Activated naive CD4-positive, alpha-beta T cell treated with anti-CD3 and anti-CD28 coated beads, Interleukin-2, amount 50 U/mL, for 24 hours (primary cell): Measurements from ENCODE around the gene NCMAP.

Experiments
- H3K27ac Mint-ChIP-seq: one replicate; pipeline ENCODE4 v1.8.0; 2021; ENCODE audit warnings: mild to moderate bottlenecking, mixed read lengths
- H3K27me3 Mint-ChIP-seq: one replicate; pipeline ENCODE4 v1.8.0; 2021; ENCODE audit warnings: mixed read lengths
- H3K36me3 Mint-ChIP-seq: one replicate; pipeline ENCODE4 v1.8.0; 2021; ENCODE audit warnings: mixed read lengths
- H3K4me1 Mint-ChIP-seq: one replicate; pipeline ENCODE4 v1.8.0; 2021; ENCODE audit warnings: mixed read lengths
- H3K4me3 Mint-ChIP-seq: one replicate; pipeline ENCODE4 v1.8.0; 2021; ENCODE audit warnings: mild to moderate bottlenecking, mixed read lengths
- H3K9me3 Mint-ChIP-seq: one replicate; pipeline ENCODE4 v1.8.0; 2021; ENCODE audit warnings: mixed read lengths

Gene NCMAP

DNA sequence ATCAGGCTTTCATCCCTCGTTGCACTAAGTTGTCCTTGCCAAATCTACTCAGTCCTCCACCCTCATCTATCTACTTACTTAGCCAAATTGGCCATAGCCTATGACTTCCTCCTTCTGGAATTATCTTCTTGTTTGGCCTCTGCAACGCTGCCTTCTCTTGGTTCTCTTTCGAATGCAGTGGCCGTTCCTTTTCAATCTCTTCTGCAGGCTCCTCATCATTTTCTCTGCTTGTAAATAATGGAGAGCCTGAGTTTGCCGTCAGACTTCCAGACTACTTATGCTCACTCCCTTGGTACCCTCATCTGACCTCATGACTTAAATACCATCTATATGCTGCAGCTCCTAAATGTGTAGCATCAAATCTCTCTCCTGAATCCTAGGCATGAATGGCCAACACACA lies 64.8 kb downstream of the NCMAP start:
- H3K27me3 Mint-ChIP-seq, result peaks cover 7% of the 10 kb centered on the region
- H3K4me1 Mint-ChIP-seq, result no peaks in the 10 kb centered on the region

DNA sequence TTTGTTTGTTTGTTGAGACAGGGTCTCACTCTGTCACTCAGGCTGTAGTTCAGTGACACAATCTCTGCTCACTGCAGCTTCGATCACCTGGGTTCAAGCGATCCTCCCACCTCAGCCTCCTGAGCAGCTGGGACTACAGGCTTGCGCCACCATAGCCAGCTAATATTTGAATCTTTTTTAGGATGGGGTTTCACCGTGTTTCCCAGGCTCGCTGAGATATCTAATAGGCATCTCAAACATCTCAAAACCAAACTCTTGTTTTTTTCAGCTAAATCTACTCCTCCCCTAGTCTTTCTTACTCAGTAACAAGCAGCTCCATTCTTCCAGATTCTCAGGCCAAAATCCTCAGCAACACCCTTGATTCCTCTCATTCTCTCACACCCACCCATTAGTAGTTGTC lies 65.2 kb downstream of the NCMAP start:
- no peaks in the 10 kb centered on the region for H3K4me1 Mint-ChIP-seq
- no peaks in the 10 kb centered on the region for H3K9me3 Mint-ChIP-seq
- no peaks in the 10 kb centered on the region for H3K36me3 Mint-ChIP-seq
- no peak overlapping the region for H3K4me3 Mint-ChIP-seq
- no peak overlapping the region for H3K27ac Mint-ChIP-seq
- H3K27me3 Mint-ChIP-seq, result peaks cover 7% of the 10 kb centered on the region

More for the DNA sequence above, 64.8 kb downstream of the NCMAP start:
- Mint-ChIP-seq H3K27ac (no peak overlapping the region), H3K4me3 (no peak overlapping the region), H3K36me3 (no peaks in the 10 kb centered on the region), H3K9me3 (no peaks in the 10 kb centered on the region)

DNA sequence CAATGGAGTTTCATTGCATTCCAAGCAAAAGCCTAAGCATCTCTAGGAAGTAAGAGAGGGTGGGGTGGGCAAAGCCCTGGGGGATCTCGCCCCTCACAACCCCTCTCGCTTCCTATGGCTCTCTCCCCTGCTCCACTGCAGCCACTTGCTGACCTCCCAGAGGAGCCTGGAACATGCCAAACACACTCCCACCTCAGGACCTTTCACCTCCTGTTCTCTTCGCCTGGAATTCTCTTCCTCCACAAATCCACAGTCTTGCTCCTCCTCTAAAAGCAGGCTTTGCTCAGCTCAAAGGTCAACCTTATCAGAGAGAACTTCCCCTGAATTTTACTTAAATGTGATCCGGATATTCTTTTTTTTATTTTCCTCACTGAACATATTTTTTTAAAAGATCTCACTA lies 66.3 kb downstream of the NCMAP start:
- H3K27me3 Mint-ChIP-seq, result peaks cover 7% of the 10 kb centered on the region
- no peak overlapping the region for H3K4me3 Mint-ChIP-seq
- no peaks in the 10 kb centered on the region for H3K9me3 Mint-ChIP-seq
- H3K4me1 Mint-ChIP-seq, result no peaks in the 10 kb centered on the region
- no peak overlapping the region for H3K27ac Mint-ChIP-seq
- H3K36me3 Mint-ChIP-seq, result no peaks in the 10 kb centered on the region

DNA sequence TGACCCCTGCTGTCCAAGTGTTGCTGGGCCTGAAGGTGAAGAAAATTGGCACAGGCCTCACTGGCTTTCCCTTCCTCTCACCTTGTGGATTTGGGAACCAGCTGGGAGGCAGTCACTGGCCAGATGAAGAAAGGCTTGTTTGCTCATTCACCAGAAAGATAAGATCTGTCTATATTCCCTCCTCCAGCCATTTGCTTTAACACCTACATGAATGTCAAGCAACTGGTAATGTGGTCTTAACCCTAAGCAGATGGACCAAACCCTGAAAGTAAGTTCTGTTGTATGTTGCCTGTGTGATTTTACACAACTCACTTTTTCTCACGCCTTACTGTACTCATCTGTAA lies 76.9 kb downstream of the NCMAP start:
- Mint-ChIP-seq H3K36me3 (no peaks in the 10 kb centered on the region), H3K27ac (no peak overlapping the region)

DNA sequence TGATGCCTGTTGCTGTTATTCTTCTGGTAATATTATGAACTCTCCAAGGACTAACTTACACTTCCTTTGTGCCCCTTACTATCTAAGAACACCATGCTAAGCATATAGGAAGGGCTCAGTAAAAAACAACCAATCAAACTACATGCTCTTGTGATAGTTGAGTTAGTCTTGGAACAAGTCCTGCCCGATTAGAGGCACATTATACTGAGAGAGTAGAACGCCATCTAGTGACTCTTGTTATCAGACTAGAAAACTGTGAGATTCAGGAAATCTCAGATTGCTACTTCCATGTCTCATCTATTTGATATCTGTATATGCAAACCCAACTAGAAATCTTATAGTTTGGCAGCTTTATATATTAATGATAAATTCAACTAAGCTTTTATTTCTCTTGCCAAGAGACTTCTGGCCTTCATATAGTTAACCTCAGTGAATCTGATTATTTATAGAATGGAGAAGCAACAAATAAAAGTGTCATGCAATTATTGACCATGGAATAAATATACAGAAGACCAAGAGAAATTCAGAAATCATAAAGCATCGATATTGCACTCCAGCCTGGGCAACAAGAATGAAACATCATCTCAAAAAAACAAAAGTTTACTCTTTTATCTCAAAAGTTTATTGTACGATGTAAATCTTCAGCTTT lies 79.4 kb downstream of the NCMAP start:
- no peak overlapping the region for H3K27ac Mint-ChIP-seq
- H3K4me1 Mint-ChIP-seq, result peaks cover 4% of the 10 kb centered on the region
- no peak overlapping the region for H3K4me3 Mint-ChIP-seq
- no peaks in the 10 kb centered on the region for H3K27me3 Mint-ChIP-seq
- no peaks in the 10 kb centered on the region for H3K36me3 Mint-ChIP-seq
- no peaks in the 10 kb centered on the region for H3K9me3 Mint-ChIP-seq

More for the DNA sequence above, 76.9 kb downstream of the NCMAP start:
- peaks cover 4% of the 10 kb centered on the region for H3K4me1 Mint-ChIP-seq
- H3K4me3 Mint-ChIP-seq, result no peak overlapping the region
- H3K27me3 Mint-ChIP-seq, result peaks cover 1% of the 10 kb centered on the region
- no peaks in the 10 kb centered on the region for H3K9me3 Mint-ChIP-seq

DNA sequence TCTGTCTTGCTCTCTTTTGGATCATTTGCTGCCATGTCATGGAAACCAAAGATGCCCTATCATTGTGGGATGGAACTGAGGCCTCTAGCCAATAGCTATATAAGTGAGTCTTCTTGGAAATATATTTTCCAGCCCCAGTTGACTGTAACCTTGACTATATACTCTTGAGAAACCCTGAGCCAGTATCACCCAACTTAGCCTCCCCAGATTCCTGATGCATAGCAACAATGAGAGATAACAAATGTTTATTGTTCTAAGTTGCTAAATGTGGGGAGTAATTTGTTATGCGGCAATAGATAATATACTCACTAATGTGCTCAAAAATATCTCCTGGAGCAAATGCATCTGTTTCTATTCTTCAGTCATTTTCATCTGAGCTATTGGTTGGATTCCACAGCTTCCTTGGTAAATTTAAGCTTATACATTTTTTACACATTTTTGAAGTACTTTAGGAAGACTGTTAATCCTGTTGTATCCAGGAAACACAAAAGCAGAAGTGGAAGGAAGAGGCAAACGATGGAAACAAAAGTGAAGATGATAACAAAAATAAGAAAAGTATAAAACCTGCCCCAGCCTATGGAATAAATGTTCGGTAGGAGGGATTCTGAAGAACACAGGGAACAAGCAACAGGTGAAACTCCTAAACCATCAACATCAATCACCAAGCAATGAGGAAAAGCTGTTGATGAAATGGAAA lies 80.9 kb downstream of the NCMAP start:
- Mint-ChIP-seq H3K36me3 (no peaks in the 10 kb centered on the region), H3K27ac (no peak overlapping the region), H3K4me3 (no peak overlapping the region), H3K9me3 (no peaks in the 10 kb centered on the region), H3K27me3 (no peaks in the 10 kb centered on the region), H3K4me1 (peaks cover 12% of the 10 kb centered on the region)

DNA sequence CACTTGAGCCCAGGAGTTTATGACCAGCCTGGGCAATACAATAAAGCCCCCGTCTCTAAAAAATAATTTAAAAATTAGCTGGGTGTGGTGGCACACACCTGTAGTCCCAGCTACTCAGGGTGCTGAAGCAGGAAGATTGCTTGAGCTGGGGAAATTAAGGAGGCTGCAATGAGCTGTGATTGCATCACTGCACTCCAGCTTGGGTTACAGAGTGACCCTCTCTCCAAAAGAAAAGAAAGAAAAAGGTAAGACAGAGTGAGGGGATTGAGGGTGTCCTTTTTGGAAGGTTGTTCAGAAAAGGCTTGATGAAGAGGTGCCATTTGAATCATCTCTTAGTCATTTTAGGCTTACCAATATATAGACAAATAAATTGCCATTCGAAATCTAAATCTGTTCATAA lies 83.2 kb downstream of the NCMAP start:
- Mint-ChIP-seq H3K9me3 (no peaks in the 10 kb centered on the region), H3K27ac (peak overlapping the region; percentile 60), H3K27me3 (no peaks in the 10 kb centered on the region), H3K4me3 (peak overlapping the region; percentile 0), H3K4me1 (peaks cover 18% of the 10 kb centered on the region), H3K36me3 (no peaks in the 10 kb centered on the region)

DNA sequence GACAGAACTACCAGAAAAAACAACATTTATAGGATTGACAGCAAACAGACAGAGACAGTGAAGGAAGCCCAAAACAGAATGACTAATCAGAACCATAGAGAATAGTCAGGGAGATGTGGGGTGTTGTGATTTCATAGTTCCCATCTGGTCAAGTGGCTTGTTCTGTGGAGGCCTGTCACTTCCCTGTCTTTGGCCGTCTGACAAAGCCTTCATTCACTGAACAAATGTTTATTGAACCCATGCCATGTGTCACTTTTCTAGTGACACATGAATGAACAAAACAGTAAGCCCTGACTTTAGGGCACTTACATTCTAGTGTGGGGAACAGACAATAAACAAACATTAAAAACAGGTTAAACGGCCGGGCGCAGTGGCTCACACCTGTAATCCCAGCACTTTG lies 84.0 kb downstream of the NCMAP start:
- no peaks in the 10 kb centered on the region for H3K27me3 Mint-ChIP-seq
- peaks cover 2% of the 10 kb centered on the region for H3K36me3 Mint-ChIP-seq
- no peak overlapping the region for H3K4me3 Mint-ChIP-seq
- H3K4me1 Mint-ChIP-seq, result peaks cover 25% of the 10 kb centered on the region
- no peaks in the 10 kb centered on the region for H3K9me3 Mint-ChIP-seq
- H3K27ac Mint-ChIP-seq, result peak overlapping the region; percentile 60

DNA sequence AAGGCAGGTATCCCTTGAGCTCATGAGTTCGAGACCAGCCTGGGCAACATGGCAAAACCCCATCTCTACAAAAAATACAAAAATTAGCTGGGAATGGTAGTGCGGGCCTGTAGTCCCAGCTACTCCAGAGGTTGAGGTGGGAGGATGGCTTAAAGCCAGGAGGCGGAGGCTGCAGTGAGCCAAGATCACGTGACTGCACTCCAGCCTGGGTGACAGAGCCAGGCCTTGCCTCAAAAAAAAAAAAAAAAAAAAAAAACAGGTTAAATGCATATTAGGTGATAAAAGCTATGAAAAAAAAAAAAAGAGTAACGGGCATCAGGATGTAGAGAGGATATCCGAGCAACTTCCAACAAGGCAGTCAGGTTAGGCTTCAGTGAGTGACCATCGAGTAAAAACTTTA lies 84.4 kb downstream of the NCMAP start:
- Mint-ChIP-seq H3K9me3 (no peaks in the 10 kb centered on the region), H3K36me3 (peaks cover 5% of the 10 kb centered on the region), H3K27me3 (no peaks in the 10 kb centered on the region), H3K27ac (no peak overlapping the region), H3K4me1 (peaks cover 26% of the 10 kb centered on the region), H3K4me3 (peak overlapping the region; percentile 44)

DNA sequence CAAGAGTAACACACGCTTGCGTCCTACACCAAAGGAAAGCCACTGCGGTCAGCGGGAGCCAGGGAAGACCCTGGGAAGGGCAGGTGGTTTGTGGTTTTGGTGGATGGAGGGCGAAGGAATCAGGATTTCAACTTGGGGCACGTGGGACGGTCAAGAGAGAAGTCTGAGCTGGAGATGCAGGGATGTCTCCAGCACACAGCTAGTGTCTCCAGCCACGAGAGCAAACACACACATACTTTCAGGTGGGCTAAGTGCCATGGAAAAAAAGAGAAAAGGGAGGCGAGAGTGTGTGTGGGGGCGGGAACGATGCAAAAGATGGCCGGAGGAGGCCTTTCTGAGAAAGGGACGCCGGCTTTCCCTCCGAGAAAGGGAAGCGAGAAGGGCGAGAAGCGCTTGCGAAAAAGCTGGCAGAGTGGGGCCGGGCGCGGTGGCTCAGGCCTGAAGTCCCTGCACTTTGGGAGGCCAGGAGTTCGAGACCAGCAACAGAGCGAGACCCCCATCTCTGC lies 85.8 kb downstream of the NCMAP start:
- peaks cover 8% of the 10 kb centered on the region for H3K36me3 Mint-ChIP-seq
- no peaks in the 10 kb centered on the region for H3K9me3 Mint-ChIP-seq
- no peaks in the 10 kb centered on the region for H3K27me3 Mint-ChIP-seq
- peak overlapping the region; percentile 100 for H3K27ac Mint-ChIP-seq
- H3K4me3 Mint-ChIP-seq, result peak overlapping the region; percentile 95
- peaks cover 37% of the 10 kb centered on the region for H3K4me1 Mint-ChIP-seq

DNA sequence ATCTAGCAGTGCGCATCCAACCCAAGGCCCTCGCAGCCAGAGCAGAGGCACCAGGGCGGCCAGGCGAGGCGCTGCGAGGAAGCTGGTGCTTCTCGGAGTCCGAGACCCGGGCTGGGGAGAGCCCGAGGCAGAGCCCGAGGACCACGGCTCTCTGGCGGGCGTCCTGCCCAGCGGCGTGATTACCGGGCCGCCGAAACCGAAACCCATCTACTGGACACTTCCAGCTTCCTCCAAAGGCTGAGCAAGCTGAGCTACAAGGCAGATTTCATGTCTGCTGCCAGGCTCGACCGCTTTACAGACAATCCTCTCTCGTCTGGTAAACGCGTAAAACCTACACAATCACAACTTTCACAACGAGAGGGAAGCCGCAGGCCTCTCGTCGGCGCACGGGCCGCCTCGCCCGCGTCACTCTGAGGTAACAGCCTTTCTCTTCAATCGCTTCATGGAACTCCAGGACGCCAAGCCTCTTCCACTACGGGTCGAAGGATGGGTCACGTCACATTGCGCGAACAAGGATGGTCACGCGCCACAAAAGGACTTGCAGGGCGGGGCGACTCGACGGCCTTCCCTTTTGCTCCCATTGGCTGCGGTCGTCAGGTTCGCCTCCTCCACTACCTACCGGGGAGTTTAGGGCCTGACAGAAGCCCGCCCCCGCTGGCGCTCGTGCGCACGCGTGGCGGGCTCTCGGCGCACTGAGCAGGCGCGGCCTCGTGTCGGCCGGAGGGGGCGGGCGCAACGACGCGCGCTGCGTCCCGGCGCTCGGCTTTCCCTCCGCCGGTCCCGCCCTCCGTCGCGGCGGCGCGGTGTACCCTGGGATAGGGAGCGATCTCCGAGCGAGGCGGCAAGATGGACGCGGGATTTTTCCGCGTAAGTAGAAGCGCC lies 86.8 kb downstream of the NCMAP start, which contains the start of gene SRRM1:
SRRM1 (plus strand) TSS at position 822 of the 882 bp plus-strand sequence; CDS start at position 847, 25 bp downstream.
- Mint-ChIP-seq H3K27me3 (no peaks in the 10 kb centered on the region), H3K4me1 (peaks cover 47% of the 10 kb centered on the region), H3K36me3 (peaks cover 15% of the 10 kb centered on the region), H3K27ac (peak within 1 kb of the TSS; percentile 99), H3K9me3 (no peaks in the 10 kb centered on the region), H3K4me3 (peak within 1 kb of the TSS; percentile 95)

DNA sequence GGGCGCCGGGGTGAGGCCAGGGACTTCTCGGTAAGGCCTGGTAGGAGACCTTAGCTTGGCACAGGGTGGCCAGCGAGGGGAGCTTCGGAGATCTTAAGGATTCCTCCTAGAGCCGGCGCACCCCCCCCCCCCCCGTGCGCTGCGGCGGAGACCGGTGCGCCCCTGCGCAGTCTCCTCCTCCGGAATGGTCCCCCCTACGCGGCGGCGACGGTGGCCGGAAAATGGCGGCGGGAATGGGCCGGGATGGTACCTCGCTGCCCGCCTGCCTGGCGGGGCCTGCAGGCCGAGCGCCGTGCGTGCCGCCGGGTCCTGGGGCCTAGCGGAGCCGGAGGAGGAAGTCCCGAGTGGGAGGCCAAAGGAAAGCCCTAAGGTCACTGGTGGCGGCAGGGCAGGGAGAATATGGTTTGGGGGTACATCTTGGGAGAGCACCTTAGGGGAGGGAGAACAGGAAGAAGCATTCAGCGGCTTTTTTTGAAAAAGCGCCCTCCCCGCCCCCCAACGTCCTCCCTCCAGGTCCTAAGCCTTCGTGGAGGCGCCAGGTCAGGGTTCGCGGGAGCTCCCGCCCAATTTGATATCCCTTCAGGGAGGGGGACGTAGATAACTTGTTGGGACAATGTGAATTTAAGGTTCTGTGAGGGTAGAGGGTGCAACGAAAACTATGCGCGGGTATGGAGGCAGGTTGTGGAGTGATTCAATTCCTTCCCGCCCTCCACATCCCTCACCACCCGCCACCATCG lies 87.6 kb downstream of the NCMAP start:
- H3K27me3 Mint-ChIP-seq, result no peaks in the 10 kb centered on the region
- no peaks in the 10 kb centered on the region for H3K9me3 Mint-ChIP-seq
- H3K27ac Mint-ChIP-seq, result peak overlapping the region; percentile 89
- H3K36me3 Mint-ChIP-seq, result peaks cover 20% of the 10 kb centered on the region
- H3K4me1 Mint-ChIP-seq, result peaks cover 55% of the 10 kb centered on the region
- peak overlapping the region; percentile 95 for H3K4me3 Mint-ChIP-seq

DNA sequence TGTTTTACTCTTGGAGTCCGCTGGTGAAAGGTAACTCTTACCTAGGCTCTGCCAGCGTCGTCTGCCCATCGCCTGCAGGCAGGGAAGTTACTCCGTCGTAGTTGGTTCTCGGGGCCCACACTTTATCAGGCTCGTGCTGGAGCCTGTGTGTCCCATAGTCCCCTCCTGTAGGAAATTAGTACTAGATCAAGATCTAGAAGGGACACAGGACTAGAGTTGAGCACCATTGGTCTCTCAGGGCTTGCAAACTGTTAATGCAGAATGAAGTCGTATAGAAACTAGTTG lies 88.2 kb downstream of the NCMAP start:
- Mint-ChIP-seq H3K36me3 (peaks cover 23% of the 10 kb centered on the region), H3K4me3 (peak overlapping the region; percentile 95), H3K27me3 (no peaks in the 10 kb centered on the region), H3K4me1 (peaks cover 60% of the 10 kb centered on the region), H3K9me3 (no peaks in the 10 kb centered on the region), H3K27ac (peak overlapping the region; percentile 87)

DNA sequence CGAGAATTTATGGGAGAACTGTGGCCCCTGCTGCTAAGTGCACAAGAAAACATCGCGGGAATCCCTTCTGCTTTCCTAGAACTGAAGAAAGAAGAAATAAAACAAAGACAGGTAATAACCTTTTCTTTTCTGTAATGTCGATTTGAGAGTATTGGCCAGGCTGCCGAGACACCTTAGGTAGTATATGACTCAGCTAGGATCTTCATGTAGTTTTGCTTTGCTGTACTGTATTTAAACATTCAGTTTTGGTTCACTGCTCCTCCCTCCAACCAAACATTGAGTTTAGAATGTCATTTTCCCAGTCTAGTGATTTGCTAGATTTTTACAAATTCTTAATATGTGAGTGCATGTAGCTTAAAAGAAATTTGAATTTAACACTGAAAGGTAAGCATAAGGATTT lies 93.0 kb downstream of the NCMAP start:
- peaks cover 76% of the 10 kb centered on the region for H3K4me1 Mint-ChIP-seq
- no peaks in the 10 kb centered on the region for H3K27me3 Mint-ChIP-seq
- no peaks in the 10 kb centered on the region for H3K9me3 Mint-ChIP-seq
- H3K36me3 Mint-ChIP-seq, result peaks cover 41% of the 10 kb centered on the region
- H3K4me3 Mint-ChIP-seq, result no peak overlapping the region
- peak overlapping the region; percentile 14 for H3K27ac Mint-ChIP-seq

DNA sequence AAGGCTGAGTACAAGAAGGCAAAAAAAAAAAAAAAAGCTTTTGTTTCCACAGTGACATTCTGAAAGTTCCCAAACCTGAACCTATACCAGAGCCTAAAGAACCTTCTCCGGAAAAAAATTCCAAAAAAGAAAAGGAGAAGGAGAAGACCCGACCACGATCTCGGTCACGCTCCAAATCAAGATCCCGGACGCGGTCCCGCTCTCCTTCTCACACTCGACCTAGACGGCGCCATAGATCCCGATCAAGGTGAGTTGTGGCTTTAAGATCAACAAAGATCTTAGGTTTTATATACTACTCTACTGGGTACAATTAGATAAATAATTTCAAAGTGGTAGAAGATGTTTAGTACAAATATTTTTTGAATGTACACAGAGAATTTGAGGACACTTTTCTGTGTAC lies 96.5 kb downstream of the NCMAP start:
- Mint-ChIP-seq H3K36me3 (peaks cover 35% of the 10 kb centered on the region), H3K27me3 (no peaks in the 10 kb centered on the region), H3K4me1 (peaks cover 72% of the 10 kb centered on the region), H3K27ac (peak overlapping the region; percentile 41), H3K4me3 (no peak overlapping the region), H3K9me3 (no peaks in the 10 kb centered on the region)
